Measurements from ENCODE around the gene KLHL35. TPM values are rescaled to one million over a fixed set of nuclear protein-coding genes. Genes with fewer than 3 reads are reported as not detected.

KLHL35 gene
- total RNA-seq, 2 experiments from 2014 or later, result 0.21 TPM; not detected in 1

- POLR2A ChIA-PET, result no interaction called here
- Histone ChIP-seq H3K9me3 (ENCODE audit: low read length) (no peaks in the 10 kb centered on the region), H3K4me2 (ENCODE audit: low read length) (no peak overlapping the region), H3K4me3 (ENCODE audit: low read depth, low read length, poor library complexity, severe bottlenecking) (no peak overlapping the region), H4K20me1 (ENCODE audit: insufficient read depth, low read length) (no peaks in the 10 kb centered on the region), H3K36me3 (ENCODE audit: insufficient read depth, low read length) (no peaks in the 10 kb centered on the region), H3K79me2 (ENCODE audit: insufficient read depth, low read depth, low read length) (no peaks in the 10 kb centered on the region), H3K9me2 (ENCODE audit: insufficient read depth, low read length) (no peaks in the 10 kb centered on the region), H3K27ac (ENCODE audit: low read depth, low read length, poor library complexity, severe bottlenecking) (no peak overlapping the region), H2AFZ (ENCODE audit: low read length) (no peak overlapping the region), H3K4me1 (ENCODE audit: insufficient read depth, low read length, poor library complexity, severe bottlenecking) (no peaks in the 10 kb centered on the region)
- DNase-seq (ENCODE audit: low spot score), result no peak
- CTCF ChIA-PET (ENCODE audit: unreplicated experiment), result no interaction called here
- no peak for TF ChIP-seq EZH2phosphoT487 (IDR thresholded peaks at IDR 0.05; ENCODE audit: borderline replicate concordance, low read depth, low read length)
- no peak for TF ChIP-seq CTCF (conservative IDR thresholded peaks at IDR 0.05; ENCODE audit: low read length)
- BruUV-seq (replicated peaks), result no TSS peak
- intact Hi-C loops (cut with micrococcal nuclease; ENCODE audit: unreplicated experiment), result no loop called here
These were observed 48.4 kb upstream of the KLHL35 start for GRCh38 chr11:75481223-75481921.

- H2AFZ ChIP-seq (ENCODE audit: low read length), result no peak overlapping the region
- no peaks in the 10 kb centered on the region for H3K9me2 ChIP-seq (ENCODE audit: insufficient read depth, low read length)
- H3K79me2 ChIP-seq (ENCODE audit: insufficient read depth, low read depth, low read length), result no peaks in the 10 kb centered on the region
- ChIA-PET CTCF (ENCODE audit: unreplicated experiment) (no interaction called here), POLR2A (no interaction called here)
- no peak overlapping the region for H3K4me3 ChIP-seq (ENCODE audit: low read depth, low read length, poor library complexity, severe bottlenecking)
- H3K9me3 ChIP-seq (ENCODE audit: low read length), result no peaks in the 10 kb centered on the region
- no peak for TF ChIP-seq CTCF (conservative IDR thresholded peaks at IDR 0.05; ENCODE audit: low read length)
- no peak for TF ChIP-seq EZH2phosphoT487 (IDR thresholded peaks at IDR 0.05; ENCODE audit: borderline replicate concordance, low read depth, low read length)
- no peaks in the 10 kb centered on the region for H3K36me3 ChIP-seq (ENCODE audit: insufficient read depth, low read length)
- BruUV-seq (replicated peaks), result no TSS peak
- H3K4me2 ChIP-seq (ENCODE audit: low read length), result no peak overlapping the region
- intact Hi-C loops (cut with micrococcal nuclease; ENCODE audit: unreplicated experiment), result no loop called here
- DNase-seq (ENCODE audit: low spot score), result no peak
- H3K4me1 ChIP-seq (ENCODE audit: insufficient read depth, low read length, poor library complexity, severe bottlenecking), result peaks cover 7% of the 10 kb centered on the region
- no peak overlapping the region for H3K27ac ChIP-seq (ENCODE audit: low read depth, low read length, poor library complexity, severe bottlenecking)
- no peaks in the 10 kb centered on the region for H4K20me1 ChIP-seq (ENCODE audit: insufficient read depth, low read length)
These were observed 47.5 kb upstream of the KLHL35 start for GRCh38 chr11:75480185-75481175.
